ENCODE data around the gene CCDC18.

- TF ChIP-seq, protein P1, sequence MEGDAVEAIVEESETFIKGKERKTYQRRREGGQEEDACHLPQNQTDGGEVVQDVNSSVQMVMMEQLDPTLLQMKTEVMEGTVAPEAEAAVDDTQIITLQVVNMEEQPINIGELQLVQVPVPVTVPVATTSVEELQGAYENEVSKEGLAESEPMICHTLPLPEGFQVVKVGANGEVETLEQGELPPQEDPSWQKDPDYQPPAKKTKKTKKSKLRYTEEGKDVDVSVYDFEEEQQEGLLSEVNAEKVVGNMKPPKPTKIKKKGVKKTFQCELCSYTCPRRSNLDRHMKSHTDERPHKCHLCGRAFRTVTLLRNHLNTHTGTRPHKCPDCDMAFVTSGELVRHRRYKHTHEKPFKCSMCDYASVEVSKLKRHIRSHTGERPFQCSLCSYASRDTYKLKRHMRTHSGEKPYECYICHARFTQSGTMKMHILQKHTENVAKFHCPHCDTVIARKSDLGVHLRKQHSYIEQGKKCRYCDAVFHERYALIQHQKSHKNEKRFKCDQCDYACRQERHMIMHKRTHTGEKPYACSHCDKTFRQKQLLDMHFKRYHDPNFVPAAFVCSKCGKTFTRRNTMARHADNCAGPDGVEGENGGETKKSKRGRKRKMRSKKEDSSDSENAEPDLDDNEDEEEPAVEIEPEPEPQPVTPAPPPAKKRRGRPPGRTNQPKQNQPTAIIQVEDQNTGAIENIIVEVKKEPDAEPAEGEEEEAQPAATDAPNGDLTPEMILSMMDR (IDR thresholded peaks at IDR 0.05), result no peak
- TF ChIP-seq, protein P2, sequence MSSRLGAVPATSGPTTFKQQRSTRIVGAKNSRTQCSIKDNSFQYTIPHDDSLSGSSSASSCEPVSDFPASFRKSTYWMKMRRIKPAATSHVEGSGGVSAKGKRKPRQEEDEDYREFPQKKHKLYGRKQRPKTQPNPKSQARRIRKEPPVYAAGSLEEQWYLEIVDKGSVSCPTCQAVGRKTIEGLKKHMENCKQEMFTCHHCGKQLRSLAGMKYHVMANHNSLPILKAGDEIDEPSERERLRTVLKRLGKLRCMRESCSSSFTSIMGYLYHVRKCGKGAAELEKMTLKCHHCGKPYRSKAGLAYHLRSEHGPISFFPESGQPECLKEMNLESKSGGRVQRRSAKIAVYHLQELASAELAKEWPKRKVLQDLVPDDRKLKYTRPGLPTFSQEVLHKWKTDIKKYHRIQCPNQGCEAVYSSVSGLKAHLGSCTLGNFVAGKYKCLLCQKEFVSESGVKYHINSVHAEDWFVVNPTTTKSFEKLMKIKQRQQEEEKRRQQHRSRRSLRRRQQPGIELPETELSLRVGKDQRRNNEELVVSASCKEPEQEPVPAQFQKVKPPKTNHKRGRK (CRISPR knock-in tag; IDR thresholded peaks at IDR 0.05; ENCODE audit: borderline replicate concordance), result no peak
- TF ChIP-seq ZBTB43 (CRISPR knock-in tag; IDR thresholded peaks at IDR 0.05), result no peak
- no peak for TF ChIP-seq ATF2 (CRISPR knock-in tag; IDR thresholded peaks at IDR 0.05; ENCODE audit: borderline replicate concordance, low read depth)
- TF ChIP-seq ATF1 (CRISPR knock-in tag; IDR thresholded peaks at IDR 0.05), result no peak
- TF ChIP-seq TP53 (CRISPR knock-in tag; IDR thresholded peaks at IDR 0.05), result no peak
- no peak for TF ChIP-seq ATF3 (CRISPR knock-in tag; conservative IDR thresholded peaks at IDR 0.05)
- TF ChIP-seq MXD4 (CRISPR knock-in tag; IDR thresholded peaks at IDR 0.05; ENCODE audit: borderline replicate concordance), result no peak
- TF ChIP-seq, protein P3, sequence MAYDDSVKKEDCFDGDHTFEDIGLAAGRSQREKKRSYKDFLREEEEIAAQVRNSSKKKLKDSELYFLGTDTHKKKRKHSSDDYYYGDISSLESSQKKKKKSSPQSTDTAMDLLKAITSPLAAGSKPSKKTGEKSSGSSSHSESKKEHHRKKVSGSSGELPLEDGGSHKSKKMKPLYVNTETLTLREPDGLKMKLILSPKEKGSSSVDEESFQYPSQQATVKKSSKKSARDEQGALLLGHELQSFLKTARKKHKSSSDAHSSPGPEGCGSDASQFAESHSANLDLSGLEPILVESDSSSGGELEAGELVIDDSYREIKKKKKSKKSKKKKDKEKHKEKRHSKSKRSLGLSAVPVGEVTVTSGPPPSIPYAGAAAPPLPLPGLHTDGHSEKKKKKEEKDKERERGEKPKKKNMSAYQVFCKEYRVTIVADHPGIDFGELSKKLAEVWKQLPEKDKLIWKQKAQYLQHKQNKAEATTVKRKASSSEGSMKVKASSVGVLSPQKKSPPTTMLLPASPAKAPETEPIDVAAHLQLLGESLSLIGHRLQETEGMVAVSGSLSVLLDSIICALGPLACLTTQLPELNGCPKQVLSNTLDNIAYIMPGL (CRISPR knock-in tag; IDR thresholded peaks at IDR 0.05), result no peak
- no peak for TF ChIP-seq CREM (CRISPR knock-in tag; IDR thresholded peaks at IDR 0.05)
- TF ChIP-seq, protein P4, sequence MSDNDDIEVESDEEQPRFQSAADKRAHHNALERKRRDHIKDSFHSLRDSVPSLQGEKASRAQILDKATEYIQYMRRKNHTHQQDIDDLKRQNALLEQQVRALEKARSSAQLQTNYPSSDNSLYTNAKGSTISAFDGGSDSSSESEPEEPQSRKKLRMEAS (CRISPR knock-in tag; IDR thresholded peaks at IDR 0.05), result no peak
- TF ChIP-seq SMAD4 (CRISPR knock-in tag; IDR thresholded peaks at IDR 0.05), result no peak
- TF ChIP-seq ZNF232 (CRISPR knock-in tag; IDR thresholded peaks at IDR 0.05), result no peak
- no peak for TF ChIP-seq ETV6 (CRISPR knock-in tag; IDR thresholded peaks at IDR 0.05)
Observed at GRCh38 chr1:93199150-93199549, 18.6 kb downstream of the CCDC18 start.

Measured in WTC11 (cell line).